SK-N-MC (cell line): ENCODE measurements around the gene ATP5F1D.

ENCODE experiments used
- EZH2 ChIP-seq: fragments of 200-600 bp; sonication (generic); IDR thresholded peaks from one replicate; pipeline ENCODE4 v1.6.1; 2017; ENCODE audit warnings: antibody characterized with exemption
- FOXP2 ChIP-seq: optimal IDR thresholded peaks from 2 replicates; pipeline ENCODE3; 2011; ENCODE audit warnings: mild to moderate bottlenecking, moderate library complexity; ENCODE audit not compliant: insufficient read depth; ENCODE audit errors: extremely low read length, control extremely low read depth
- POLR2AphosphoS5 ChIP-seq: IDR thresholded peaks from 2 replicates; pipeline ENCODE4 v1.6.1; 2012; ENCODE audit warnings: mild to moderate bottlenecking, low read depth, low read length, borderline replicate concordance

- TF ChIP-seq POLR2AphosphoS5 (no peak), EZH2 (no peak), FOXP2 (no peak)
Measured at GRCh38 chr19:1281569-1282287, 40.2 kb downstream of the ATP5F1D start.
